Stimulated activated naive B cell treated with anti-CD40 and anti-IgM and Interleukin-4, amounts not matched to agents 10 μg/mL and 1 μg/mL and 100 μg/mL, for 72 hours (primary cell): Measurements from ENCODE around the gene POLQ.
"Not testable (repeated sequence)": the region's sequence is repeated elsewhere in the genome, so short reads cannot be mapped to it uniquely, and the experiment has no call there.

Experiments used
- ATAC-seq, 2 donors: fragments of 150-1000 bp; cut with Tn5 transposase; replicated peaks; 2 replicates each; pipeline ENCODE4 v1.10.0; 2021; ENCODE audit warnings: moderate library complexity in 1 of 2
- DNase-seq: peaks from one replicate; pipeline ENCODE4 v3.0.0; 2021
- H3K27ac Mint-ChIP-seq: one replicate; pipeline ENCODE4 v1.8.0; 2022; ENCODE audit warnings: mild to moderate bottlenecking, mixed read lengths
- H3K27me3 Mint-ChIP-seq, 2 donors: one replicate each; pipeline ENCODE4 v1.8.0; 2022; ENCODE audit warnings: mixed read lengths in 2 of 2
- H3K36me3 Mint-ChIP-seq, 2 donors: one replicate each; pipeline ENCODE4 v1.8.0; 2022; ENCODE audit warnings: mixed read lengths in 2 of 2, mild to moderate bottlenecking in 1 of 2
- H3K4me1 Mint-ChIP-seq, 2 donors: one replicate each; pipeline ENCODE4 v1.8.0; 2022; ENCODE audit warnings: mixed read lengths in 2 of 2, mild to moderate bottlenecking in 1 of 2
- H3K4me3 Mint-ChIP-seq, 2 donors: one replicate each; pipeline ENCODE4 v1.8.0; 2022; ENCODE audit warnings: mild to moderate bottlenecking in 2 of 2, mixed read lengths in 2 of 2, moderate library complexity in 1 of 2
- H3K9me3 Mint-ChIP-seq, 2 donors: one replicate each; pipeline ENCODE4 v1.8.0; 2022; ENCODE audit warnings: mixed read lengths in 2 of 2, mild to moderate bottlenecking in 1 of 2

The POLQ gene

DNA sequence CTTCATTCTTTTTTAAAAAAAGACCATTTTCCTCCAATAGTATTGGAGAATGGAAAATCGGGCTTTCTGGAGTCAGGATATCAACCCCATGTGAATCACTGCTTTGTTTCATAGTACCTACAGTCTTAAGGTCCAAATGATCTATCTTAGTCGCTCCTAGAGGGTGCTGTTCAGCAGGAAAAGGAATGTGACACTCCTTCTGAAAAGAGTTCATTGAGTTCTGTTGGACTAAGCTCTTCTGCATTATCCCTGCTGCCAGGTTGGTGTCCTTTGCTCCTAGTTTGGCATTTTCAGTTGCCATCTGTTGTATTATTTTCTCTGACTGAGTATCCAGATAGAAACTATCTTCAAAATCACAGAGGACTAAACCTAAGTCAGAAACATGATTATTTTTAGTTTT is 57.2 kb downstream of the POLQ start:
- DNase-seq = no peak
- Mint-ChIP-seq H3K36me3 (peaks cover 0 to 4% of the 10 kb centered on the region in 2 donors), H3K27ac (no peak overlapping the region), H3K27me3 (no peaks in the 10 kb centered on the region), H3K4me1 (no peaks in the 10 kb centered on the region), H3K4me3 (no peak overlapping the region), H3K9me3 (no peaks in the 10 kb centered on the region)
- no peak for ATAC-seq

GRCh38 chr3:121483290-121483689 is 62.5 kb downstream of the POLQ start:
- H3K4me1 Mint-ChIP-seq = no peaks in the 10 kb centered on the region
- no peak overlapping the region for H3K4me3 Mint-ChIP-seq
- no peak overlapping the region for H3K27ac Mint-ChIP-seq
- H3K27me3 Mint-ChIP-seq = no peaks in the 10 kb centered on the region
- peaks cover 0 to 2% of the 10 kb centered on the region in 2 donors for H3K36me3 Mint-ChIP-seq
- ATAC-seq (no peak), DNase-seq (no peak)
- no peaks in the 10 kb centered on the region for H3K9me3 Mint-ChIP-seq

GRCh38 chr3:121482660-121483059 is 63.1 kb downstream of the POLQ start:
- H3K27ac Mint-ChIP-seq = no peak overlapping the region
- ATAC-seq = no peak
- no peak for DNase-seq
- no peaks in the 10 kb centered on the region for H3K27me3 Mint-ChIP-seq
- peaks cover 0 to 2% of the 10 kb centered on the region in 2 donors for H3K36me3 Mint-ChIP-seq
- H3K4me1 Mint-ChIP-seq = no peaks in the 10 kb centered on the region
- H3K9me3 Mint-ChIP-seq = no peaks in the 10 kb centered on the region
- no peak overlapping the region for H3K4me3 Mint-ChIP-seq

DNA sequence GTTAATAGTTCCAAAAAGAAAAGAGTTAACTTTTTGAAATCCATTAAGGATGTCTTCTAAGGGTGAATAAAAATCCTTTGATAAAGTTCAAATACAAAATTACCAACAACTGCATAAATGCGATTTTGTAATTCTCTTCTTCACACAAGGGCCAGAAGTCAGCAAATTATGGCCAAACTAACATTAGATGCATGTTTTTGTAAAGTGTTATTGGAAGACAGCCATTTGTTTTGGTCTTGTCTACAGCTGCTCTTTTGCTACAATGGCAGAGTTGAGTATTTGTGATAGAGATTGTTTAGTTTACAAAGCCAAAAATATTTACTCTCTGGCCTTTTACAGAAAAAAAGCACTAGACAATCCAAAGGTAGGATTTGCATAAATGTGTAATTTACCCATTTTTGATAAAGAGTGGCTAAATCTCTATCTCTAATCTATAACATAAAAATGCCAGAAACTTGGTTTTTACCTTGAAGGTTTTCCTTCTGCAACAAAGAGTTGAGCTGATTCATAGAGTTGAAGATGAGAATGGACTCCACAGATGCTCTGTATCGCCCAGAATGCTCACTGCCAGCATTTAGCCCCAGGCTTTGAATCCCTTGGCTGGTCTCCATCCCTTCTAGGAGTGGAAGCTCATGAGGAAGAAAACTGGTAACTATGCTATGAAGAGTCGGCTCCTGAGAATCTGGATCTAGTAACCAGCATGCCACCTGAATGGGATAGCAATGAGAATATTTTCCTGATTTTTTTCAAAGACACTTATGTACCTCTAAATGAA is 64.5 kb downstream of the POLQ start:
- ATAC-seq (no peak), DNase-seq (no peak)
- H3K27ac Mint-ChIP-seq = no peak overlapping the region
- no peak overlapping the region for H3K4me3 Mint-ChIP-seq
- H3K9me3 Mint-ChIP-seq = no peaks in the 10 kb centered on the region
- peaks cover 0 to 2% of the 10 kb centered on the region in 2 donors for H3K36me3 Mint-ChIP-seq
- no peaks in the 10 kb centered on the region for H3K4me1 Mint-ChIP-seq
- H3K27me3 Mint-ChIP-seq = no peaks in the 10 kb centered on the region

DNA sequence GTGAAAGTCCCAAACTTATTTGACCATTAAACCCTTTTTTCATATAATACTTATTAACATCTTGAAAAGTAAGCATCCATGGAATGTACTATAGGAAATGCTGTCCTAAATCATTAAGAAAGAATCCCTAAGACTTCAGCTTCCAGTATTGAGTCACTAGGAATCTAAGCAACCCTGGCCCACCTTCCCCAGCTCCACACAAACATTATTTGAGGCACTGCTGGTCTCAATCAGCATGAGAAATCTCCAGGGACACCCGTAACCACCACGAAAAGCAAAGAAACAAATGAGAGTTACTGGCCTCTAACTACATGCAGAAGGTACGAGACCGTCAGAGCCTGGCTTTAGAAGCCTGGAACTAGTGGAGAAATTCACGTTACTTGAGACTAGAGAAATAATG is 68.2 kb downstream of the POLQ start:
- ATAC-seq (no peak), DNase-seq (no peak)
- H3K27ac Mint-ChIP-seq = no peak overlapping the region
- H3K9me3 Mint-ChIP-seq = no peaks in the 10 kb centered on the region
- H3K36me3 Mint-ChIP-seq = peaks cover 2 to 3% of the 10 kb centered on the region in 2 donors
- H3K4me3 Mint-ChIP-seq = no peak overlapping the region
- H3K27me3 Mint-ChIP-seq = no peaks in the 10 kb centered on the region
- peaks cover 0 to 10% of the 10 kb centered on the region in 2 donors for H3K4me1 Mint-ChIP-seq

DNA sequence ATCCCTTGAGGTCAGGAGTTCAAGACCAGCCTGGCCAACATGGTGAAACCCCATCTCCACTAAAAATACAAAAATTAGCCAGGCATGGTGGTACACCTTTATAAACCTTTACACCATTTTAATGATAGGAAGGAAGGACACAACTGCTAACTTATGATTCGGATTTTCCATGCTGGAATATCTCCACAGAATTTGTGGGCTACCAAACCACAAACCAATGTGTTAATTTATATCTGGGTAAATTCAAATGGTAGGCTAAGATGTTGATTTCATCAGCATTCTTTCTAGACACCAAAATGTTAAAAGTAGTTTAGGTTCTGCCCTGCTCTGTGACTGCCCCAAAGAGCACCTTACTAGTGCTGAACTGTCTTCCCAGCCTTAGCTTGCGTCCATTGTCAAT is 72.8 kb downstream of the POLQ start:
- Mint-ChIP-seq H3K27ac (no peak overlapping the region), H3K9me3 (no peaks in the 10 kb centered on the region), H3K36me3 (peaks cover 2 to 3% of the 10 kb centered on the region in 2 donors), H3K4me3 (no peak overlapping the region), H3K27me3 (no peaks in the 10 kb centered on the region), H3K4me1 (peaks cover 0 to 10% of the 10 kb centered on the region in 2 donors)
- DNase-seq (no peak), ATAC-seq (no peak)

GRCh38 chr3:121467085-121467484 is 78.7 kb downstream of the POLQ start:
- Mint-ChIP-seq H3K4me1 (no peaks in the 10 kb centered on the region), H3K27ac (no peak overlapping the region), H3K27me3 (no peaks in the 10 kb centered on the region), H3K4me3 (no peak overlapping the region), H3K36me3 (peaks cover 8 to 18% of the 10 kb centered on the region in 2 donors), H3K9me3 (no peaks in the 10 kb centered on the region)
- DNase-seq (no peak), ATAC-seq (no peak)

- peaks cover 8 to 22% of the 10 kb centered on the region in 2 donors for H3K36me3 Mint-ChIP-seq
- H3K9me3 Mint-ChIP-seq = no peaks in the 10 kb centered on the region
- H3K27ac Mint-ChIP-seq = no peak overlapping the region
- no peak for DNase-seq
- no peaks in the 10 kb centered on the region for H3K27me3 Mint-ChIP-seq
- ATAC-seq = no peak
- H3K4me1 Mint-ChIP-seq = no peaks in the 10 kb centered on the region
- H3K4me3 Mint-ChIP-seq = no peak overlapping the region
Observed at GRCh38 chr3:121463745-121464144, 82.0 kb downstream of the POLQ start.

GRCh38 chr3:121462565-121462964 is 83.2 kb downstream of the POLQ start:
- Mint-ChIP-seq H3K27ac (no peak overlapping the region), H3K36me3 (peaks cover 8 to 22% of the 10 kb centered on the region in 2 donors), H3K9me3 (no peaks in the 10 kb centered on the region), H3K4me3 (no peak overlapping the region), H3K27me3 (no peaks in the 10 kb centered on the region), H3K4me1 (no peaks in the 10 kb centered on the region)
- ATAC-seq (no peak), DNase-seq (no peak)

DNA sequence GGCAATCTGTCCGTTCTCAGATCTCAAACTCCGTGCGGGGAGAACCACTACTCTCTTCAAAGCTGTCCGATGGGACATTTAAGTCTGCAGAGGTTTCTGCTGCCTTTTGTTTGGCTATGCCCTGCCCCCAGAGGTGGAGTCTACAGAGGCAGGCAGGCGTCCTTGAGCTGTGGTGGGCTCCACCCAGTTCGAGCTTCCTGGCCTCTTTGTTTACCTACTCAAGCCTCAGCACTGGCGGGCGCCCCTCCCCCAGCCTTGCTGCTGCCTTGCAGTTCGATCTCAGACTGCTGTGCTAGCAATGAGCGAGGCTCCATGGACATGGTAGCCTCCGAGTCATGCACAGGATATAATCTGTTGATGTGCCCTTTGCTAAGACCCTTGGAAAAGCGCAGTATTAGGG is 94.0 kb downstream of the POLQ start:
- not testable (repeated sequence) for ATAC-seq, H3K27ac Mint-ChIP-seq, DNase-seq, H3K27me3 Mint-ChIP-seq, H3K9me3 Mint-ChIP-seq, H3K4me3 Mint-ChIP-seq, H3K4me1 Mint-ChIP-seq
- H3K36me3 Mint-ChIP-seq = peaks cover 12 to 23% of the 10 kb centered on the region in 2 donors

- Mint-ChIP-seq H3K4me1 (no peaks in the 10 kb centered on the region), H3K27ac (no peak overlapping the region), H3K27me3 (no peaks in the 10 kb centered on the region), H3K36me3 (peaks cover 0 to 14% of the 10 kb centered on the region in 2 donors), H3K9me3 (peaks cover 2 to 4% of the 10 kb centered on the region in 2 donors), H3K4me3 (no peak overlapping the region)
- no peak for DNase-seq
- no peak for ATAC-seq
Observed at GRCh38 chr3:121443456-121443855, 102.3 kb downstream of the POLQ start.

DNA sequence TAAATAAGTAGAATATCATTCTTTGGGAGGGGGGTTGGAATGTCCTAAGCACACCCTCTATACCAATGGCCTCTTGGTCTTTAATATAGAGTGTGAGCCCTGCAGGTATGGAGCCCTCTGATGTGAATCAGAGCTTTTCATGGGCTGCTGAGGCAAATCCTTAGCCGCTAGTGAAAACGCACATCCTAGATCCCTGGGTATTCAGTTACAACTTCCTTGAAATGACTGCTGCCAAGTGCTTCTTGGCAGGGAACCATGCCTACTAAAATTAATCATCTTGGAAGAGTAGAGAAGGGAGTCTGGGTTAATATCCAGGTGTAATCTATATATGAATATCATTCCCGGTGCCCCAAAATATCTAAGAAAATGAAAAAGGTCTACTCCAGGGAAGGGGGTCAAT is 109.1 kb downstream of the POLQ start:
- no peak overlapping the region for H3K27ac Mint-ChIP-seq
- no peak for ATAC-seq
- H3K9me3 Mint-ChIP-seq = no peaks in the 10 kb centered on the region
- H3K36me3 Mint-ChIP-seq = peaks cover 0 to 3% of the 10 kb centered on the region in 2 donors
- no peak overlapping the region for H3K4me3 Mint-ChIP-seq
- H3K4me1 Mint-ChIP-seq = peaks cover 3 to 6% of the 10 kb centered on the region in 2 donors
- no peak for DNase-seq
- no peaks in the 10 kb centered on the region for H3K27me3 Mint-ChIP-seq

- H3K36me3 Mint-ChIP-seq = peaks cover 0 to 3% of the 10 kb centered on the region in 2 donors
- DNase-seq = no peak
- no peak overlapping the region for H3K27ac Mint-ChIP-seq
- H3K27me3 Mint-ChIP-seq = no peaks in the 10 kb centered on the region
- no peaks in the 10 kb centered on the region for H3K9me3 Mint-ChIP-seq
- peaks cover 3 to 6% of the 10 kb centered on the region in 2 donors for H3K4me1 Mint-ChIP-seq
- ATAC-seq = no peak
- no peak overlapping the region for H3K4me3 Mint-ChIP-seq
Observed at GRCh38 chr3:121436074-121436473, 109.7 kb downstream of the POLQ start.

DNA sequence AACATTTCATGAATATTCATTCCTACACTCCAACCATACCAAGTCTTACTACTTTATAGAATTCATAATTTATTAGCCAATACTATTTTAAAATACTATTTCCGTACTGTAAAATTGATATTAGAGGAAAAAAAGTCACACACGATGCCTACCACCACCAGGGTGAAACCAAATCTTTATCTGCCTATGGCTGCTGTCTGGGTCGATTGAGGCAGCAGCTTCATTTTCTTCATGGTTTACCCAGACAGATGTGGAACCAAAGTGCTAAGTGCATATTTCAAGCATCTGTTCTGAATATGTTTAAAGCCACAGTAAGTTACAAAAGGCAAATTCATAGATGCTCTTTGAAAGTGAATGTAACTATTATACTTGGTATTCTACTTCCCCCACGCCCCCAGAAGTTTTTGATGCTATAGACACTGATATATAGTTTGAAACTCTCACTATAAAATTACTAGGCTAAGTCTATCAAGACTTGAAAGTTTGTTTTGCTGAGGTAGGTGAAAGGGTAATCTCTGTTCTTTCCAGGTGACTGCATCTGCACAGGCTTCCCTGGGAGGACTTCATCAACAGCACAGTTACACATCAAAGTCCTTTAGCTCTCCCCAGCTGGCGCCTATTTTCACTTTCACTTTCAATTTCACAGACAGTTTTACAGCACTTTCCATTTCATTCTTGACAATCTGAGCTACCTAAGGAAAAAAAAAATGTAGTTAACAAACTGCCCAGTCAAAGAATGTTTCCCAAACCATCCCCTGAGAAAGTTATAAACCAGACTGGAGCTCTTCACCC is 113.9 kb downstream of the POLQ start:
- Mint-ChIP-seq H3K9me3 (no peaks in the 10 kb centered on the region), H3K4me1 (peaks cover 3 to 6% of the 10 kb centered on the region in 2 donors), H3K27ac (peak overlapping the region; percentile 21), H3K36me3 (peaks cover 1 to 8% of the 10 kb centered on the region in 2 donors), H3K4me3 (peak overlapping the region; percentile 1 to 23), H3K27me3 (no peaks in the 10 kb centered on the region)
- peak; percentile 4 for DNase-seq
- peak; percentile 80 to 84 for ATAC-seq
